ENCODE data around the gene IL33.

GRCh38 chr9:6272229-6272598, 56.6 kb downstream of the IL33 start:
- no peak for TF ChIP-seq CTCF (IDR thresholded peaks at IDR 0.05)
- TF ChIP-seq EZH2 (IDR thresholded peaks at IDR 0.05; ENCODE audit: borderline replicate concordance, insufficient read depth, low read depth, low read length, poor library complexity, severe bottlenecking): no peak

All from B cell (primary cell).